Central memory CD8-positive, alpha-beta T cell (primary cell): Measurements from ENCODE around the gene LYPD6.

Source experiments
- ATAC-seq: fragments of 150-1000 bp; cut with Tn5 transposase; replicated peaks from 2 replicates; pipeline ENCODE4 v1.10.0; 2022; ENCODE audit warnings: mild to moderate bottlenecking, moderate FRiP score, moderate number of reproducible peaks; ENCODE audit not compliant: poor library complexity, severe bottlenecking; ENCODE audit errors: extremely low read depth
- DNase-seq, 2 donors: peaks; one replicate each; pipeline ENCODE4 v3.0.0; 2021; ENCODE audit warnings: low spot score in 2 of 2
- H3K27ac Mint-ChIP-seq: one replicate; pipeline ENCODE4 v1.8.0; 2022; ENCODE audit warnings: low read depth, mild to moderate bottlenecking, moderate library complexity, mixed read lengths
- H3K27me3 Mint-ChIP-seq: one replicate; pipeline ENCODE4 v1.8.0; 2022; ENCODE audit warnings: mixed read lengths
- H3K36me3 Mint-ChIP-seq: one replicate; pipeline ENCODE4 v1.8.0; 2022; ENCODE audit warnings: mild to moderate bottlenecking, moderate library complexity, mixed read lengths; ENCODE audit not compliant: insufficient read depth
- H3K4me1 Mint-ChIP-seq: one replicate; pipeline ENCODE4 v1.8.0; 2022; ENCODE audit warnings: mixed read lengths
- H3K4me3 Mint-ChIP-seq: one replicate; pipeline ENCODE4 v1.8.0; 2022; ENCODE audit warnings: mild to moderate bottlenecking, moderate library complexity, mixed read lengths
- H3K9me3 Mint-ChIP-seq: one replicate; pipeline ENCODE4 v1.8.0; 2022; ENCODE audit warnings: mixed read lengths

The LYPD6 gene

GRCh38 chr2:149329068-149329467 is 1.3 kb upstream of the LYPD6 start:
- no peak overlapping the region for H3K4me3 Mint-ChIP-seq
- H3K27me3 Mint-ChIP-seq: peaks cover 55% of the 10 kb centered on the region
- no peaks in the 10 kb centered on the region for H3K9me3 Mint-ChIP-seq
- no peaks in the 10 kb centered on the region for H3K4me1 Mint-ChIP-seq
- DNase-seq (no peak), ATAC-seq (no peak)
- no peaks in the 10 kb centered on the region for H3K36me3 Mint-ChIP-seq
- no peak overlapping the region for H3K27ac Mint-ChIP-seq

GRCh38 chr2:149329489-149330126 is 779 bp upstream of the LYPD6 start:
- Mint-ChIP-seq H3K27me3 (peaks cover 60% of the 10 kb centered on the region), H3K4me1 (no peaks in the 10 kb centered on the region), H3K9me3 (no peaks in the 10 kb centered on the region), H3K27ac (no peak overlapping the region), H3K36me3 (no peaks in the 10 kb centered on the region), H3K4me3 (no peak overlapping the region)
- ATAC-seq (no peak), DNase-seq (no peak)

DNA sequence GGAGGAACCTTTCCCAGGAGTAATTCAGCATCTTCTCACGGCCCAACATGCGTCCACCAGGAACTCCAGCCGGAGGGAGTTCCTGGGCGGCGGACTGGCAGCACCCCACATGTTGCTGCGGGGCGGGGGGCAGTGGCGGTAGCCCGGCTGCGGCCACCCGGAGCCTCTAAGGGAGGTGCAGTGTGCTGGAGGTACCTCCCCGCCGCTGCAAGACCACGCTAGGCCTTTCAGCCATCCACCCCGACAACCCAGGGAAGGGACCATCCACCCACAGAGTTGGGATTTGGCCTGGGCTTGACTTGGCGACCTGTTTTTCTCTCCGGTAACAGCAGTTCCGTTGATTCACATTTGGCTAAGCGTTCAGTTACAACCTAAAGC is 625 bp downstream of the LYPD6 start:
- Mint-ChIP-seq H3K27ac (no peak overlapping the region), H3K36me3 (no peaks in the 10 kb centered on the region), H3K9me3 (no peaks in the 10 kb centered on the region), H3K4me3 (no peak overlapping the region), H3K4me1 (no peaks in the 10 kb centered on the region), H3K27me3 (peaks cover 61% of the 10 kb centered on the region)
- DNase-seq (no peak), ATAC-seq (no peak)

DNA sequence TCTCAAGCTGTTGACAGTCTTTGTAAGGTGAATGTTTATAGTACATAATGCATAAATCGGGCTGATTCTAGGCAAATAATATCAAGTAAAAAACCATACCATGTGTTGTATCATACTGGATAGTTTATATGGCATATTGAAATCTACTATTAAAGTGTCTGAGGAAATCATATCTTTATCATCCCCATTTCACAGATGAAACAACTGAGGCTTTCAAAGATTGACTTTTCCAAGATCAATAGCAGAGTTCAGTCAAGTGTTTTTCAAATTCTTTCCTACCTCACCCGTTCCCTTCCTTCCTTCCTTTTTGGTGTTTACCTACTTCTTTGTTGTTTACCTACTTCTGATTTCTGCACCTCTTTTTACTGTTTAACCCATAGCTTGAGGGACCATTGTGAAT is 2.0 kb downstream of the LYPD6 start:
- Mint-ChIP-seq H3K4me3 (no peak overlapping the region), H3K27ac (no peak overlapping the region), H3K9me3 (no peaks in the 10 kb centered on the region), H3K36me3 (no peaks in the 10 kb centered on the region), H3K27me3 (peaks cover 57% of the 10 kb centered on the region), H3K4me1 (no peaks in the 10 kb centered on the region)
- DNase-seq: no peak
- ATAC-seq: no peak

DNA sequence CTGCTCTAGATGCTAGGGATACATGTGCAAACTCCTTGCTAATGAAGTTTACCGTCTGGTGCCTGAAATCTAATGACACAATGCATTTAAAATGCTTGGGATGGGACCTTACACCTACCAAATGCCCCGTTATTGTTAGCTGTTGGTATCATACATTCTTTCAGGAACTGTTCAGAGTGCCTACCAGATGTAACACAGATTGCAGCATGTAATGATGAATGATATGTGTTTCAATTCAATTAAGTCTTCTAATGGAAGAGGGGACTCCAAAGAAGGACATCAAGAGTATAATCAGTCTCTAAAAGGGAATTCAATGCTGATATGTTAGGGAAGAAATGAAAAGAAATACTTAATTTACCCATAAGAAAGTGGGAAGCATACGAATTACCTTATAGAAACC is 3.2 kb downstream of the LYPD6 start:
- DNase-seq (no peak), ATAC-seq (no peak)
- no peaks in the 10 kb centered on the region for H3K36me3 Mint-ChIP-seq
- H3K27ac Mint-ChIP-seq: no peak overlapping the region
- H3K4me3 Mint-ChIP-seq: no peak overlapping the region
- peaks cover 44% of the 10 kb centered on the region for H3K27me3 Mint-ChIP-seq
- H3K9me3 Mint-ChIP-seq: no peaks in the 10 kb centered on the region
- no peaks in the 10 kb centered on the region for H3K4me1 Mint-ChIP-seq

- no peaks in the 10 kb centered on the region for H3K4me1 Mint-ChIP-seq
- no peak for ATAC-seq
- no peaks in the 10 kb centered on the region for H3K36me3 Mint-ChIP-seq
- H3K4me3 Mint-ChIP-seq: no peak overlapping the region
- peaks cover 39% of the 10 kb centered on the region for H3K27me3 Mint-ChIP-seq
- H3K9me3 Mint-ChIP-seq: no peaks in the 10 kb centered on the region
- DNase-seq: no peak
- no peak overlapping the region for H3K27ac Mint-ChIP-seq
Observed at GRCh38 chr2:149334156-149334555, 3.8 kb downstream of the LYPD6 start.

DNA sequence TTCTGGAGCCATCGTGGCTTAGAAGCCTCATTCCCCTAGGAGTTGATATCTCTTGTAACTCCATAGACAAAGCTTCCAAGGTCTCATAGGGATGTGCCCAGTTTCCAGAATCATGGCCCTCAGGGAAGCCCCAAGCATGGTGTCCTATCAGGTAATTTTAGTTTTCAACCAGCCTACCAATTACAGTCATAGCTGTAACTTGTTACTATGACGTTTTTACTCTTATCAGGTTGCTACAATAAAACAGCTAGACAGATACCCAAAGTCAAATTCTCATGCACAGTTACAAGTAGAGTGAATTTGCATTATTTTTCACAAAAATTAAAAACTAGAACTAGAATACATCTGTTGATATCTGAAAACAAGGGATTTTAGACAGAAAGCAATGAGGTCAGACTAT is 8.9 kb downstream of the LYPD6 start:
- Mint-ChIP-seq H3K27ac (no peak overlapping the region), H3K4me1 (no peaks in the 10 kb centered on the region), H3K4me3 (no peak overlapping the region), H3K9me3 (no peaks in the 10 kb centered on the region), H3K27me3 (peaks cover 4% of the 10 kb centered on the region), H3K36me3 (no peaks in the 10 kb centered on the region)
- no peak for ATAC-seq
- DNase-seq: no peak

DNA sequence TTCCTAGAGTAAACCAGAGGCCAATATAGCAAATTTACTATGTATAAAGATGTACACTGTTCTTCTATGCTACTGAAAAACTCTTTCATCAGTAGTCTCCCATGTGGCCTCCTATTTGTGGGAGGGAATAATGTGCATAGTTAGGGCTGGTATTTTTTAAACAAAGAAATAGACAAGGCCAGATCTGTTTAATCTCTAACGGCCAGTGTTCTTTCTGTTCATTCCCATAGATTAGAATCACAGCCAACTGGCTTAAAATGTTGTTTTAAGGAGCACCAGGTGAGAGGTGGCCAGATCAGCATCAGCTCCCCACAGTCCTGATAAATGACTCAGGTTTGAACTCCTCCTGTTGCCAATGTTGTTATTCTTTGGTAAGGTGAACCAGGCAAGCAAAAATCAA is 12.1 kb downstream of the LYPD6 start:
- no peak overlapping the region for H3K27ac Mint-ChIP-seq
- H3K4me3 Mint-ChIP-seq: no peak overlapping the region
- no peaks in the 10 kb centered on the region for H3K4me1 Mint-ChIP-seq
- DNase-seq: no peak
- no peaks in the 10 kb centered on the region for H3K27me3 Mint-ChIP-seq
- H3K36me3 Mint-ChIP-seq: no peaks in the 10 kb centered on the region
- ATAC-seq: no peak
- no peaks in the 10 kb centered on the region for H3K9me3 Mint-ChIP-seq

DNA sequence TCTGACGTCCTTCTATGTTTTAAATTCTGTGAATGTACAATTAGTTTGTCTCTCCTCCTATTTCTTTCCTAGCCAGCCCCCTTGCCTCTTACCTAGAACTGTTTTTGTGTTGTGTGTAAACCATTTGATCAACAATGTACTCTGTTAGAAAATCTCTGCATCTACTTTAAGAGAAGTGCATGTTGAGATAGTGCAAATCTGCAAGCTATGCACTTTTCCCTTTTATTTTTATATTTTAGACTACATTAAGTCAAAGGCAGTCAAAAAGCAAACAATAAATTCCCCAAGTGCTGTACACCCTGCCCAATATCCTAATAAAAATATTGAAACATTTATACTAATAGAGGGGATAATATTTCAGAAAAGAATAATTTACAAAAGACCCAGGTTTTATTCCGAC is 13.7 kb downstream of the LYPD6 start:
- no peak overlapping the region for H3K4me3 Mint-ChIP-seq
- no peaks in the 10 kb centered on the region for H3K36me3 Mint-ChIP-seq
- H3K4me1 Mint-ChIP-seq: no peaks in the 10 kb centered on the region
- H3K27ac Mint-ChIP-seq: no peak overlapping the region
- H3K9me3 Mint-ChIP-seq: no peaks in the 10 kb centered on the region
- peaks cover 11% of the 10 kb centered on the region for H3K27me3 Mint-ChIP-seq
- DNase-seq: no peak
- ATAC-seq: no peak

DNA sequence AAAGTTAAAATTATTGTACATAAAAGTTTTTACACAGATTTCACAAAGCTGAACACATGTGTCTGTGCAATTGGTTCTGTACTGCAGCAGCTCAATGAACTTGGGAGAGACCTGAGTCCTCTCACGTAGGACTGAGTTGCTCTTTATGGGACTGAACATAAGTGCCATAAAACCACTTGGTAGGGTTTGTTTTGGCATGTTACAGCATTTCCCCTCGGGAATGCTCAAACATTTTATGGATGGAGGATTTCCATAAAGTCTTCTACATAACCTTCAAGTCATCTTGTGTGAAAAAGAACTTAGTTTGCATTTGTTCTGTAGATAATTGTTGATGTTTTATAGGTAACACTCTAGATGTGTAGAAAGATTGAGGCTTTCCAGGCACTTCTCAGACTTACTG is 15.9 kb downstream of the LYPD6 start:
- no peak for ATAC-seq
- no peaks in the 10 kb centered on the region for H3K9me3 Mint-ChIP-seq
- H3K36me3 Mint-ChIP-seq: no peaks in the 10 kb centered on the region
- no peaks in the 10 kb centered on the region for H3K4me1 Mint-ChIP-seq
- DNase-seq: no peak
- no peak overlapping the region for H3K4me3 Mint-ChIP-seq
- H3K27me3 Mint-ChIP-seq: peaks cover 11% of the 10 kb centered on the region
- H3K27ac Mint-ChIP-seq: no peak overlapping the region

DNA sequence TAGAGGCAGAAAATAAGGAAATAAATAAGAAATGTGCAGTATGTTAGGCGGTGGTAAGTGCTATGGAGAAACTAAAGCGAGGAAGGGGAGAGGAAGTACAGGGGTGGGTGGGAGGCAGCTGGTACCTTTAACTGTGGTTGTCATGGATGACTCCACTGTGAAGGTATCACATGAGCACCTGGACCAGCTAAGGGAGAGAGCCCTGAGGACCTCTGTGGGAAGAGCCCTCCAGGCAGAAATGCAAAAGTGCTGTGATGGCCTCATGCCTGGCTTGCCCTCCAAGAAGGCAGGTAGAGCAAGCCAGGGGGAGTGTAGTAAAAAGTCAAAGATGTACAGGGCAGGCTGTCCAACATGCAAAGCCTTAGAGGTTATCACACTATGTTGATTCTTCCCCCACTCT is 17.9 kb downstream of the LYPD6 start:
- no peak for ATAC-seq
- no peak overlapping the region for H3K27ac Mint-ChIP-seq

GRCh38 chr2:149353421-149353820 is 23.0 kb downstream of the LYPD6 start:
- DNase-seq (no peak), ATAC-seq (no peak)
- no peaks in the 10 kb centered on the region for H3K9me3 Mint-ChIP-seq
- no peak overlapping the region for H3K27ac Mint-ChIP-seq
- H3K36me3 Mint-ChIP-seq: no peaks in the 10 kb centered on the region
- H3K4me1 Mint-ChIP-seq: no peaks in the 10 kb centered on the region
- no peak overlapping the region for H3K4me3 Mint-ChIP-seq
- H3K27me3 Mint-ChIP-seq: peaks cover 3% of the 10 kb centered on the region

More for the DNA sequence above, 17.9 kb downstream of the LYPD6 start:
- peaks cover 11% of the 10 kb centered on the region for H3K27me3 Mint-ChIP-seq
- H3K4me3 Mint-ChIP-seq: no peak overlapping the region
- H3K4me1 Mint-ChIP-seq: no peaks in the 10 kb centered on the region
- DNase-seq: no peak
- H3K9me3 Mint-ChIP-seq: no peaks in the 10 kb centered on the region
- no peaks in the 10 kb centered on the region for H3K36me3 Mint-ChIP-seq

DNA sequence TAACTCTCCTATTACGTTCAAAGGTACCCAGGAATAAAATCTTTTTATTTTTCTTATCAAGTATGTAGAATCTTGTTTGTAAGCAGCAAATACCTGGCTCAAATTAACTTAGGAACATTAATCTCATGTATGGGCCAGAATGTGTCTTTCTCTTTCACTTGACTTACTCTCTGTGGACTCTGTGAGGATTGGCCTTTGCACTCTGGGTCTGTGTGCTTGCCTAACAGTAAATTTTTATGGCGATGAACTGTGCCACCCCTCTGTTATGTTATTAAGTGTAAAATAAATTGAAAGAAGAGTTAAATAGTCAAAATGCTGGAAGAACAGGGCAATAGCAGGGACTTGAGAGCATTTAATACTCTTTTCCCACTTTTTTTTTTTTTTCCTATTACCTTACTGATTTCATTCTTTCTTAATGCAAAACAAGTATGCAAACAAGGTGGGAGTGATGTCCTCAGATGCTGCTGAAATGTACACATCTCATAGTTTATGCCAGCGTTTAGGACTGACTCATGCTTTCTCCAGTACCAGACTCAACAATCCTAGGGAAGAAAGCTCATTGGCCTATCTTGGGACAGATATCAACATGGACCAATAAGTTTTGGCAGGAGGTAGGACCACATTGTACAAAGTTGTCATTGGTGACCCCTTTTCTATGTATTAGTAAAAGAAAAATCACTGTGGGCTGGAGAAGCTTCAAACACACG is 25.5 kb downstream of the LYPD6 start:
- Mint-ChIP-seq H3K27me3 (peaks cover 6% of the 10 kb centered on the region), H3K4me3 (no peak overlapping the region), H3K9me3 (no peaks in the 10 kb centered on the region), H3K36me3 (no peaks in the 10 kb centered on the region), H3K4me1 (no peaks in the 10 kb centered on the region), H3K27ac (no peak overlapping the region)
- DNase-seq (no peak), ATAC-seq (no peak)
